HG02610 (cell line): ENCODE data around the gene CCDC33.

Experiments used
- ATAC-seq: cut with Tn5 transposase; IDR thresholded peaks from one replicate; pipeline ENCODE4 v1.9.1; 2021; ENCODE audit warnings: mild to moderate bottlenecking, moderate library complexity; ENCODE audit not compliant: unreplicated experiment

The CCDC33 gene

DNA sequence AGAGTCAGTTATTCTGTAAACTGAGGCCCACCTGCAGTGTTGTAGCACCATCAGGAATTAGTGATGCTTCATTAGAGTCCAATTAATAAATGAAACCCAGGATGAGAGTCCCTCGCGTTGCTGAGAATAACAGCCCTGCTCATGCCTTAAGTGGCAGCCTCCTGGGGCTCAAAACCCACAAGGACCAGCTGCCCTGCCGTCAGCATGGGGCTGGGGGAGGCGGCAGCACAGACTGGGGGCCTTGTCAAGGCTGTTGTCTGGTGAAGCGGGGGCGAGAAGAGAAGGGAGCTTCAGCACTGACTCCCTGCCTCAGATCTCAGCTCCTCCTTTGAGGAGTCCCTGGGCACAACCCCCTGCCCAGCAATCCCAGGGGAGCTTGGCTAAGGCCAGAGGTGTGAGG is 21.0 kb downstream of the CCDC33 start:
- no peak for ATAC-seq

- no peak for ATAC-seq
Observed at GRCh38 chr15:74257623-74258022, 21.5 kb downstream of the CCDC33 start.

DNA sequence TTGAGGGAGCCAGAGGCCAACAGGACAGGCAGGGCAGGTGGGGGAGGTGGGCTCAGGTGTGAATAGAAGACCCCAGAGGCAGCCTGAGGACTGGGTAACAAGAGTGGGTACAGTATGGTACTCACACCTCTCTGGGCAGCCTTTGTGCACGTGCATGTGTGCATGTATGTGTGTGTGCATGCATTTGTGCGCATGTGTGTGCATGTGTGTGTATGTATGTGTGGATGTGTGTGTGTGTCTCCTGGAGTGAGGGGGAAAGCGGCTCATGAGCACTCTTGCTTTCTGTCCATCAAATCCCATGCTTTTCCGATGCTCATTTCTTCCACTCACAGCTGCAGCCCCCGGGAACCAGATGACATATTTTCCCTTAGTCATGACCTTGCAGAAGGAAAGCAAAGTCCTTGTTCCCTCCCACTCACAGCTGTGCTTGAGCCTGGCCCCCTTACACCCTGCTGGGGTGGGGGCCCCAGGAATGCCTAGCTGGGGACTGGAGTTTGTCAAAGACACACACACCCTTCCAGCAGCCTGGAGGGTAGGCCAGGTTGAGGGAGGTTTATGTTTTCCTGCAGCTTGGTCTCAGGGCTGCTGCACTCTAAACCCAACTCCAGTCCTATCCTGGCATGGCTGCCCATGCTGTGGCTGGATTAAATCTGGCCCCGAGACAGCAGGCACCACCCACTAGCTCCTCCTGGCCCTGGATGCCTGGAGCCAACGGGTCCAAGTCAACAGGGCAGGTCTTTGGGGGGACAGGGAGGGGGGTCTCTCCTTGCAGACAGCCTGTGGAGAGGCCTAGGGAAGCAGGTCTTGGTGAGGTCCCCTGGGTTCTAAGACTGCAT is 22.5 kb downstream of the CCDC33 start:
- ATAC-seq: no peak

GRCh38 chr15:74259292-74259648 is 23.1 kb downstream of the CCDC33 start:
- no peak for ATAC-seq

DNA sequence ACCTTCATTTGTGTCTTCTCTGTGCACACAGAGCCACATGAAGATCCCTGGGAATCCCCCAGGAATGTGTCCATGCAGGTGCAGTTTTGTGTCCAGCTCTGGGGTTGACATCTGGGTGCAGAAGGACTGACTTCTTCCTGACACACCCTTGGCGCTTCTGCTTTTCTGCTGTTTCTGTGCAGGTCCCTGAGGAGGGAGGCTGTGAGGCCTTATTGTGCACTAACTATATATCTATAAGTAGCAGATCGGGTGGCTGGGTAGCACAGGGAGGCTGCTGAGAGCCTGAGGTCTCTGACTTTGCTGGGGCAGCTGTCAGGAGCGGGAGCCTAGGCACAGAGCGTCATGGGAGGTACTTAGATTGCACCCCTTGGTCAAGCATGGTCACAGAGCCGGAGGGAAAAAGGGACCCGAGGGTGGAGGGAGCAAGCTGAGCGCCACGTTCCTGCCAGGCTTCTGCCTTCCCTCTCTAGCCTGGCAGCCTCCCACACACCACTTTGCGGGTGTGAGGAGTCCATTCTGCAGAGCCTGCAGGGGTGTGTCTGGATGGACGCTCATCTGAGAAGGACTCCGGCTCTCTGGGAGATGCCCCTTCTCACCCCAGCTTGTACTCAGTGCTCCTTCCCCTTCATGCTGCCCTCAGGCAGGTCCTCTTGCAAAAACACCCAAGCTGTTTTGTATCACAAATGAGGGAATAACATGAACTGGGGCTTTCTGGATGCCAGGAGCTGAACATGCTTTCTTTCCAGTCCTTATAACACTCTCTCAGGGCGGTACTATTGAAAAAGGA is 23.9 kb downstream of the CCDC33 start:
- ATAC-seq: no peak

DNA sequence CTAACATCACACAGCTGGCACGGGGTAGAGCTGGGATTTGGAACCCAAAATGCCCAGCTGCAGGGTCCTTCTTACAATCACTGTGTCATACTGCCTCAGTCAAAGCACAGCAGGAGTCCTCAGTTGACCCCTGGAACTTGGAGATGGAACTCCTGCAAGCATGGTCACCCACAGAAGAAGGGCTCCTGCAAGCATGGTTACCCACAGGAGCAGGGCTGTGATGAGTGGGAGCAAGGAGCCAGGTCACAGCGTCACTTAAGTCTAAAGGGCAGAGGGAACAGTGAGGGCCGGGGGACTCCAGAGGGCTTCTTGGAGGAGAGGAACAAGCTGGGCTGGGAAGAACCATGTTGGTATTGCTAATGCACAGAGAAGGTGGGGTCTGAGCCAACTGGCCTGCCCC is 24.9 kb downstream of the CCDC33 start:
- ATAC-seq: no peak

DNA sequence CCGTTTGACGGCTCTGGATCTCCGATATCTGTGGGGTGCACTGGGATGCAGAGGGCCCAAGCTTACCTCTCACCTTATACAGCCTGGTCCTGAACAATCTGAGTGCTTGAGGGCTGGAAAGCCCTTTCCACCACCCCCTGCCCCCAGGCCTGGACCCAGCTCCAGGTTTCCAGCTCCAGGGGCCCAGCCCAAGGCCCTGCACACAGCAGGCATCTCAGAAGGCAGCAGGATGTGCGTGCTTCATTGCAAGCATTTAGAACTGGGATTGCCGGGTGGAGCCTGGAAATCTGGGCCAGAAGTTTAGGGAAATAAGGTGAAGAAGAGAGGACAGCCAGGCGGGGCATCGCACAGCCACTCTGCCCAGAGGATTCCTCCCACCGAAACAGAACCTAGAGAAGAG is 25.6 kb downstream of the CCDC33 start:
- no peak for ATAC-seq

GRCh38 chr15:74262151-74262550 is 26.0 kb downstream of the CCDC33 start:
- no peak for ATAC-seq

DNA sequence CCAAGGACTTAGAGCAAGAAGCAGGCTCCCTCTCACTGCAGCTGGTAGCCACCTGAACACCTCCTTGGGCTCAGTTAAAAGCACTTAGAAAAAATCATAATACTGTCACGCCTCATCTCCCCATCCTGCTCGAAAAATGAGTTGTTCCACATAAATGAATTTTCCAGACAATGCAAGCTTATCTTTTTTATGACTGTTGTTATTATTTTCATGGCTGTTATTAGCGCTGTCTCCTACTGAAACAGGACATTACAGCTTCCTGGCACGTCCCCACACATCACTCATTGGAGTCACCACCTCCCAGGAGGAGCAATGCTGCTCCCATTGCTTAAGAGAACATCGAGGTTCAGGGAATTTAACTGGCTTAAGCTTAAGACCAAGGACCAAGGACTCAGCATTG is 26.5 kb downstream of the CCDC33 start:
- ATAC-seq: no peak

DNA sequence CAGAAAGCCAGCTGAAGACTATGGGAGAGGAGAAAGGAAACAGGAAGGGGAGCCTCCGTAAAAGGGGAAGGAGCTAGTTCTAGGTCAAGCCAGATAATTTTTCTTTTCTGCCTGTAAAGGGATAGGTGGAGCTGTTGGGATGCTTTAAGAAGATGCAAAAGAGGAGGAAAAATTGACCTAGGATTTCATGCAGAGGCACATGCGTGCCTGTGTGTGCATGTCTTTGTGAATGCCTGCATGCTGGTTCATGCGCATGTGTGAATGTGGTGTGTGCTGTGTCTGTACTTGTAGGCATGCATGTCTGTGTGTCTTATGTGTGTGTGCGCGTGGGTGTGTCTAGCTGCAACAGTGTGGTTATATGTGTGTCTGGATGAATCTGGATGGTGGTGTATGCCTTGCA is 27.3 kb downstream of the CCDC33 start:
- no peak for ATAC-seq

- no peak for ATAC-seq
Observed at GRCh38 chr15:74264081-74264501, 28.0 kb downstream of the CCDC33 start.

DNA sequence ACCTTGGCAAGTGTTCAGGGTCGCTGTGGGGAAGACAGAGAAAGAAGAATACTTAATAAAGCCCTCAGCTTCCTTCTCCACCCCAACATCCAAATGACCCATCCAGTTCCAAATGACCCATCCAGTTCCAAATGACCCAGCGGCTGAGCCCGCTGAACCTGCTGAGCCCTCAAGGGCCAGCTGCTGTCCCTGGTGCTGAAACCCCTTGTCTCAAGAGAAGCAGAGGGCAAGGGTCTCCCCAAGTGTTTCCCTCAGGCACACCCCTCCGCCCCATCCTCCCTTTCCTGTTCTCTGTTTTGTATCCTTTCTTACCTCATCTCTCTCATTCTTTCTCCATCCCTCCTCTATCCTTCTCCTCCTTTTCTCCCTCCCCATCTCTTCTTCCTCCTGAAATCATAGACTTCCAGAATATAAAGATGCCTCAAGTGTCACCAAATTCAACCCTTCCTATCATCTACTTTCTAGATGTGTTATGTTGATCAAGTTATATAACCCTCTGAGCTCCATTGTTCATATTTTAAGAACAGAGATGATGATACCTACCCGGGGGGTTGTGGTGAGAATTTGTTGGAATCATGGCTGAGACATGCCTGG is 29.0 kb downstream of the CCDC33 start:
- no peak for ATAC-seq

DNA sequence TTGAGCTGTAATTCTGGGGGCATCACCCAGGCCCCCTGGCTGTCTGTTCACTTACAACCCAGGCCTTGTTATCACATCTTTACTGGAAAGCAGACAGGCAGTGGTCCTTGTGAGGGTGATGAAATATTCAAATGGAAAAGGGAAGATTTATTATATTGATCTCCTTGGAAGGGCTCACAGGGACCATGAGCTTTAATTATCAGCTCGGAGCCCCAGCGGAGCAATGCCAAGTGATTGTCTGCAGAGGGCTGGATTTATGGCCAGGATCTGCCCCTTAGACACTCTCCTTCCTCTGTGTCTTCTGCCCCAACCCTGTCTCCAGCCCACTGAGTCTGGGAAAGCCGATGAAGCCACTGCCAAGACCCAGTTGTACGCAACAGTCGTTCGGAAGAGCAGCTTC is 31.9 kb downstream of the CCDC33 start:
- ATAC-seq: no peak

DNA sequence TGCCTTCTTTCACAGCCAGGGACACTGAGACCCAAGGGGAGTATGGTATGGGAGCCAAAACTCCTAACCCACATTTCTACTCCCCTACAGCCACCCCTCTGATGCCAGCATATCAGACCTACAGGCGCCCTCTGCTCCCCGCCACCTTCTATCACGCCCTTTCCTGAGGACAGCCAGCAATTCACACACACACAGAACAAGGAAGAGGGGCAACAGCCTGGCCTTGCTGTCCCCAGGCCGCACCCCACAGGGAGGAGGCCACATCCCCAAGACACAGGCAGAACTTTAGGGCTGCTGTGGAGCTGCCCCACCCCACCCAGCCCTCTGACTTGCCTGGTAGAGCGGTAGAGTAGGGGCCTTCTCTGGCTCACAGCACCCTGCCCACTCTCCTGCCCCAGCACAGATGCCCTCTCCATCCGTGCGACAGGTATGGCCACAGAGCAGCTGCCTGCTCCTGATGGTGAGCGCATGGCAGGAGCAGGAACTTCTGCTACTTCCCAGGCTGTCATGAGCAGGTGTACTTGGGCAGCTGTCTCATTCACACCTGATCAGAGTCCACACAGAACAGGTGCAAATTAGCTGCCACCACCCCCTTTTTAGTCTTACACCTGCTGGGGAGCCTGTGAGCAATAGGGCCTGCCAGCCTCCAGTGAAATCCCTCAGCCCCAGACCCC is 33.4 kb downstream of the CCDC33 start:
- no peak for ATAC-seq

GRCh38 chr15:74270155-74270554 is 34.0 kb downstream of the CCDC33 start:
- no peak for ATAC-seq

GRCh38 chr15:74270854-74271520 is 34.9 kb downstream of the CCDC33 start:
- no peak for ATAC-seq

DNA sequence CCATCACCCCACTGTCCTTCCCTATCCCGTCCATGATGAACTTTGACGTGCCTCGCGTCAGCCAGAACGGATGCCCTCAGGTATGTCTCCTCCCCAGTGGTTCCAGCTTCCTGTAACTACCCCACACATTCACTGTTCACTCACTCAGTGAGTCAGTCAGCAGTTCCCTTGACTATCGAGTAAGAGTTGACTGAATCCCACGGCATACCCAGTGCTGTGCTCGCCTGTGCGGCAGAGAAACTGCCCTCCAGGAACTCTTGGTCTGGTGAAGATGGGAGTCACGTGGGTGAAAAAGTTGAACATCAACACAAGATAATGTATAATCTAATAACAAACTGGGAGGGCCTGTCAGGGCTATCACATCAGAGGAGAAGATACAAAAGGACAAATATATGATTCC is 36.7 kb downstream of the CCDC33 start:
- ATAC-seq: no peak

GRCh38 chr15:74274470-74275038 is 38.4 kb downstream of the CCDC33 start:
- no peak for ATAC-seq

GRCh38 chr15:74275957-74276356 is 39.8 kb downstream of the CCDC33 start:
- ATAC-seq: no peak

DNA sequence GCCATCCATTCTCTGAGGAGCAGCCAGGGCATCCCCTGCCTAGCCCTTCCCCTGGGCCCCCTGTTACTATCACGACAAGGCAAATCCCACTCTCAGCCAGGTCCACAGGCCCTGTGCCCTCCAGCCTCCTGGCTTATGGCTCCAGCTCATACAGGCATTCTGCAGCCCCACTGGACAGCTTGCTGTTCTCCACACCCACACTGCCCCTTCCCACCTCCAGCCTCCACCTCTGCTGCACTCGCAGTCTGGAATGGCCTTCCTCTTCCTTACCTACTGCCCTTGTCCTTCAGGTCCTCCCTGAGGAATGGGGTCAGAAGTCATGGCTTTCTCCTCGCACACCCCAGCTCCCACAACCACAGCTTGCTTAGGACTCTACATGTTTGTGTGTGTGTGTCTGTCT is 40.4 kb downstream of the CCDC33 start:
- no peak for ATAC-seq
